HG03558 (cell line): Measurements from ENCODE around the gene SMIM1.

Experiments used
- ATAC-seq: cut with Tn5 transposase; IDR thresholded peaks from one replicate; pipeline ENCODE4 v1.9.1; 2021; ENCODE audit warnings: moderate number of reproducible peaks; ENCODE audit not compliant: unreplicated experiment; ENCODE audit errors: extremely low read depth

Gene SMIM1

GRCh38 chr1:3752400-3752945 lies 20.1 kb upstream of the SMIM1 start, which contains the start of gene CCDC27:
Gene CCDC27 (plus strand): TSS chr1:3752450. CDS start chr1:3752482, 32 bp downstream.
- no peak for ATAC-seq

- ATAC-seq = no peak
These were observed 18.7 kb upstream of the SMIM1 start for GRCh38 chr1:3753656-3754454.

- no peak for ATAC-seq
These were observed 16.2 kb upstream of the SMIM1 start for GRCh38 chr1:3756394-3756793.

- ATAC-seq = no peak
These were observed 13.4 kb upstream of the SMIM1 start for GRCh38 chr1:3759164-3759563.

GRCh38 chr1:3759796-3760195 lies 12.8 kb upstream of the SMIM1 start:
- no peak for ATAC-seq

GRCh38 chr1:3761296-3762010 lies 11.1 kb upstream of the SMIM1 start:
- ATAC-seq = no peak

GRCh38 chr1:3762151-3762872 lies 10.2 kb upstream of the SMIM1 start:
- ATAC-seq = no peak

- ATAC-seq = no peak
These were observed 9.7 kb upstream of the SMIM1 start for GRCh38 chr1:3762873-3763228.

- no peak for ATAC-seq
These were observed 9.0 kb upstream of the SMIM1 start for GRCh38 chr1:3763351-3764125.

- ATAC-seq = no peak
These were observed 5.1 kb upstream of the SMIM1 start for GRCh38 chr1:3767328-3767925.

- no peak for ATAC-seq
These were observed 3.6 kb upstream of the SMIM1 start for GRCh38 chr1:3768811-3769390.

GRCh38 chr1:3770047-3770765 lies 2.3 kb upstream of the SMIM1 start:
- ATAC-seq = no peak

- no peak for ATAC-seq
These were observed 1.2 kb upstream of the SMIM1 start for GRCh38 chr1:3771108-3772026.

- no peak for ATAC-seq
These were observed 378 bp upstream of the SMIM1 start for GRCh38 chr1:3772027-3772714.

GRCh38 chr1:3773572-3774275 lies 1.2 kb downstream of the SMIM1 start:
- ATAC-seq = no peak

GRCh38 chr1:3774276-3774945 lies 1.9 kb downstream of the SMIM1 start:
- ATAC-seq = no peak
